HEK293 (cell line): ENCODE measurements around the gene DLGAP4.

Source experiments
- CTCF ChIA-PET: fragments of 350-600 bp; formaldehyde crosslinking; extraction: SDS; loops from one replicate; lab custom pipeline; 2021; ENCODE audit warnings: antibody characterized with exemption; lab: Yijun Ruan, JAX
- POLR2A ChIA-PET: fragments of 300-600 bp; formaldehyde crosslinking; extraction: SDS; loops from one replicate; lab custom pipeline; 2020; ENCODE audit warnings: antibody characterized with exemption, inconsistent platforms; lab: Yijun Ruan, JAX
- H3K27ac ChIP-seq: fragments of 200-500 bp; sonication (Bioruptor generic); 2 replicates; pipeline ENCODE4 v1.5.1; 2014; ENCODE audit warnings: low read depth, low read length, control low read depth, inconsistent platforms; ENCODE audit errors: extremely low read depth
- H3K36me3 ChIP-seq, 2 experiments: fragments of 200-500 bp in 1 of 2; sonication (Bioruptor generic) in 1 of 2; 1 replicate in 1 of 2; 2 replicates in 1 of 2; pipeline ENCODE4 v1.5.1; 2014 to 2017; ENCODE audit warnings: inconsistent platforms in 2 of 2, low read length in 2 of 2; ENCODE audit not compliant: control insufficient read depth in 2 of 2, insufficient read depth in 1 of 2
- H3K4me1 ChIP-seq: fragments of 200-500 bp; sonication (Bioruptor generic); 2 replicates; pipeline ENCODE4 v1.5.1; 2014; ENCODE audit warnings: mild to moderate bottlenecking, low read length, inconsistent platforms; ENCODE audit not compliant: control insufficient read depth, insufficient read depth
- H3K4me3 ChIP-seq: 2 replicates; pipeline ENCODE4 v1.5.1; 2011; ENCODE audit warnings: low read depth, mild to moderate bottlenecking, control low read depth, low read length, moderate library complexity
- H3K9me3 ChIP-seq: fragments of 200-500 bp; sonication (Bioruptor generic); 2 replicates; pipeline ENCODE4 v1.5.1; 2014; ENCODE audit warnings: low read depth, low read length, inconsistent platforms; ENCODE audit not compliant: control insufficient read depth, insufficient read depth
- MYNN ChIP-seq: fragments of 450-650 bp; formaldehyde crosslinking; IDR thresholded peaks from 2 replicates; pipeline ENCODE4 v1.5.1; 2016; ENCODE audit warnings: missing biosample characterization, missing genetic modification characterization, borderline replicate concordance
- RBAK ChIP-seq: fragments of 450-650 bp; formaldehyde crosslinking; IDR thresholded peaks from 2 replicates; pipeline ENCODE4 v1.5.1; 2016; ENCODE audit warnings: missing biosample characterization, missing genetic modification characterization
- SP7 ChIP-seq: fragments of 450-650 bp; formaldehyde crosslinking; IDR thresholded peaks from 2 replicates; pipeline ENCODE4 v1.5.1; 2016; ENCODE audit warnings: missing biosample characterization, missing genetic modification characterization
- ZNF2 ChIP-seq: fragments of 450-650 bp; formaldehyde crosslinking; IDR thresholded peaks from 2 replicates; pipeline ENCODE4 v1.5.1; 2016; ENCODE audit warnings: missing biosample characterization, missing genetic modification characterization
- ZNF354C ChIP-seq: fragments of 450-650 bp; formaldehyde crosslinking; IDR thresholded peaks from 2 replicates; pipeline ENCODE4 v1.5.1; 2016; ENCODE audit warnings: missing biosample characterization, missing genetic modification characterization, low read depth, borderline replicate concordance
- ZNF366 ChIP-seq: fragments of 450-650 bp; formaldehyde crosslinking; conservative IDR thresholded peaks from 2 replicates; pipeline ENCODE4 v1.5.1; 2016; ENCODE audit warnings: missing biosample characterization, missing genetic modification characterization
- ZNF529 ChIP-seq: fragments of 450-650 bp; formaldehyde crosslinking; IDR thresholded peaks from 2 replicates; pipeline ENCODE4 v1.5.1; 2017; ENCODE audit warnings: missing genetic modification characterization, missing biosample characterization; ENCODE audit not compliant: insufficient replicate concordance
- ZNF629 ChIP-seq: fragments of 450-650 bp; formaldehyde crosslinking; IDR thresholded peaks from 2 replicates; pipeline ENCODE4 v1.5.1; 2017; ENCODE audit warnings: missing biosample characterization, missing genetic modification characterization
- ZNF654 ChIP-seq: fragments of 450-650 bp; formaldehyde crosslinking; IDR thresholded peaks from 2 replicates; pipeline ENCODE4 v1.5.1; 2016; ENCODE audit warnings: low read depth, missing biosample characterization, missing genetic modification characterization
- ZNF747 ChIP-seq: fragments of 450-650 bp; formaldehyde crosslinking; IDR thresholded peaks from 2 replicates; pipeline ENCODE4 v1.5.1; 2016; ENCODE audit warnings: missing biosample characterization, missing genetic modification characterization
- ZSCAN30 ChIP-seq: fragments of 450-650 bp; IDR thresholded peaks from 2 replicates; pipeline ENCODE4 v1.5.1; 2018; ENCODE audit warnings: missing biosample characterization, mild to moderate bottlenecking, missing genetic modification characterization, moderate library complexity
- TF ChIP-seq, protein P1 (sequence below): fragments of 450-650 bp; formaldehyde crosslinking; IDR thresholded peaks from 2 replicates; pipeline ENCODE4 v1.5.1; 2016; ENCODE audit warnings: missing biosample characterization, missing genetic modification characterization, borderline replicate concordance
- TF ChIP-seq, protein P2 (sequence below): fragments of 450-650 bp; formaldehyde crosslinking; IDR thresholded peaks from 2 replicates; pipeline ENCODE4 v1.5.1; 2016; ENCODE audit warnings: missing biosample characterization, missing genetic modification characterization
- TF ChIP-seq, protein P3 (sequence below): fragments of 450-650 bp; formaldehyde crosslinking; IDR thresholded peaks from 2 replicates; pipeline ENCODE4 v1.5.1; 2017; ENCODE audit warnings: missing biosample characterization, missing genetic modification characterization
- TF ChIP-seq, protein P4 (sequence below): fragments of 450-650 bp; formaldehyde crosslinking; IDR thresholded peaks from 2 replicates; pipeline ENCODE4 v1.5.1; 2016; ENCODE audit warnings: missing biosample characterization, missing genetic modification characterization, borderline replicate concordance

The DLGAP4 gene

GRCh38 chr20:36306553-36307411 lies 643 bp downstream of the DLGAP4 start (continued):
- TF ChIP-seq ZSCAN30 (tag by site-specific recombination) (no peak), ZNF654 (no peak)
- TF ChIP-seq, protein P1, sequence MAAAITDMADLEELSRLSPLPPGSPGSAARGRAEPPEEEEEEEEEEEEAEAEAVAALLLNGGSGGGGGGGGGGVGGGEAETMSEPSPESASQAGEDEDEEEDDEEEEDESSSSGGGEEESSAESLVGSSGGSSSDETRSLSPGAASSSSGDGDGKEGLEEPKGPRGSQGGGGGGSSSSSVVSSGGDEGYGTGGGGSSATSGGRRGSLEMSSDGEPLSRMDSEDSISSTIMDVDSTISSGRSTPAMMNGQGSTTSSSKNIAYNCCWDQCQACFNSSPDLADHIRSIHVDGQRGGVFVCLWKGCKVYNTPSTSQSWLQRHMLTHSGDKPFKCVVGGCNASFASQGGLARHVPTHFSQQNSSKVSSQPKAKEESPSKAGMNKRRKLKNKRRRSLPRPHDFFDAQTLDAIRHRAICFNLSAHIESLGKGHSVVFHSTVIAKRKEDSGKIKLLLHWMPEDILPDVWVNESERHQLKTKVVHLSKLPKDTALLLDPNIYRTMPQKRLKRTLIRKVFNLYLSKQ (tag by site-specific recombination) = no peak

DNA sequence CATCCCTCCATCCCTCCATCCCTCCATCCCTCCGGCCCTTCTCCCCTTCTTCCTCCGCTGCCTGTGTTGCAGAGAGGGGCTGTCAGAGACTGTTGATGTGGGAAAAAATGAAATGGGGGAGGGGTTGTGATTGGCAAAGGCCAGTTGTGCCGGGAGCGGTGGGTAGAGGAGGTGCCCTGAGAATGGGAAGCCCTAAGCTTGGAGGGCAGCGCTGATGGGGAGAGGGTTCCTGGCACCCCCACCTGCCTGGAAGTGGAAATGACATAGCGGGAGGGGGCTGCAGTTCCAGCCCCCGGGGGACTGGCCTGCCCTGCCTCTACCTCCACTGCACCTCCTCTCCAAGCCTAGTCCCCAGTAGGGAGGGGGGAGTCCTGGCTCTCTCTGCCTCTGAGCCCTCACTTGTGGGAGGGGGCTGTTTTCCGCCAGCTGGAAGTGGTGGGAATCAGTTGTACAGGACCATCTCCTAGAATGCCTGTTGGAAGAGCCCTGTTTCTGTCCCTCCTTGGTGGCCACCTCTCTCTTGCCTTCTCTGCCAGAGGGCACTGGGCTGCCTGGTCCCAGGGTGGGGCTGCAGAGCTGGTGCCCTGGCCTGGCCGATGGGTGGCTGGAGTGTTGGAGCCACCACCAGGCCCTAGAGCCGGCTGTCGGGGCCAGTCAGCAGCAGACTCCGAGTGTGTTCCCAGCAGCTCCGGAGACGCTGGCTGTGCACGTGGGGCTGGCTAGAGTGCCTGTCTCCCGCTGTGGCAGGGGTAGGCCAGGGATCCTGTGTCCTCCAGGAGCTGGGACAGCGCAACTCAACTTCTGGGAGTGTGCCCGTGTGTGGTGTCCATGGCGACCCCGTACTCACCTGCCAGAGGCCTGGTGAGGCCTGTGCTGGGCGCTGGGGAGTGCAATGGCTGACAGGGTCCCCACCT lies 1.5 kb downstream of the DLGAP4 start:
- no peaks in the 10 kb centered on the region for H3K9me3 ChIP-seq
- no peak for TF ChIP-seq SP7 (tag by site-specific recombination)
- TF ChIP-seq ZNF2 (tag by site-specific recombination) = no peak
- TF ChIP-seq, protein P2, sequence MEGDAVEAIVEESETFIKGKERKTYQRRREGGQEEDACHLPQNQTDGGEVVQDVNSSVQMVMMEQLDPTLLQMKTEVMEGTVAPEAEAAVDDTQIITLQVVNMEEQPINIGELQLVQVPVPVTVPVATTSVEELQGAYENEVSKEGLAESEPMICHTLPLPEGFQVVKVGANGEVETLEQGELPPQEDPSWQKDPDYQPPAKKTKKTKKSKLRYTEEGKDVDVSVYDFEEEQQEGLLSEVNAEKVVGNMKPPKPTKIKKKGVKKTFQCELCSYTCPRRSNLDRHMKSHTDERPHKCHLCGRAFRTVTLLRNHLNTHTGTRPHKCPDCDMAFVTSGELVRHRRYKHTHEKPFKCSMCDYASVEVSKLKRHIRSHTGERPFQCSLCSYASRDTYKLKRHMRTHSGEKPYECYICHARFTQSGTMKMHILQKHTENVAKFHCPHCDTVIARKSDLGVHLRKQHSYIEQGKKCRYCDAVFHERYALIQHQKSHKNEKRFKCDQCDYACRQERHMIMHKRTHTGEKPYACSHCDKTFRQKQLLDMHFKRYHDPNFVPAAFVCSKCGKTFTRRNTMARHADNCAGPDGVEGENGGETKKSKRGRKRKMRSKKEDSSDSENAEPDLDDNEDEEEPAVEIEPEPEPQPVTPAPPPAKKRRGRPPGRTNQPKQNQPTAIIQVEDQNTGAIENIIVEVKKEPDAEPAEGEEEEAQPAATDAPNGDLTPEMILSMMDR = no peak
- no peak for TF ChIP-seq ZNF529 (tag by site-specific recombination)
- TF ChIP-seq, protein P3, sequence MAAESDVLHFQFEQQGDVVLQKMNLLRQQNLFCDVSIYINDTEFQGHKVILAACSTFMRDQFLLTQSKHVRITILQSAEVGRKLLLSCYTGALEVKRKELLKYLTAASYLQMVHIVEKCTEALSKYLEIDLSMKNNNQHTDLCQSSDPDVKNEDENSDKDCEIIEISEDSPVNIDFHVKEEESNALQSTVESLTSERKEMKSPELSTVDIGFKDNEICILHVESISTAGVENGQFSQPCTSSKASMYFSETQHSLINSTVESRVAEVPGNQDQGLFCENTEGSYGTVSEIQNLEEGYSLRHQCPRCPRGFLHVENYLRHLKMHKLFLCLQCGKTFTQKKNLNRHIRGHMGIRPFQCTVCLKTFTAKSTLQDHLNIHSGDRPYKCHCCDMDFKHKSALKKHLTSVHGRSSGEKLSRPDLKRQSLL (tag by site-specific recombination) = peak; percentile 35; the same call in 1 of the 2 replicates
- TF ChIP-seq MYNN (tag by site-specific recombination) = no peak
- TF ChIP-seq, protein P4, sequence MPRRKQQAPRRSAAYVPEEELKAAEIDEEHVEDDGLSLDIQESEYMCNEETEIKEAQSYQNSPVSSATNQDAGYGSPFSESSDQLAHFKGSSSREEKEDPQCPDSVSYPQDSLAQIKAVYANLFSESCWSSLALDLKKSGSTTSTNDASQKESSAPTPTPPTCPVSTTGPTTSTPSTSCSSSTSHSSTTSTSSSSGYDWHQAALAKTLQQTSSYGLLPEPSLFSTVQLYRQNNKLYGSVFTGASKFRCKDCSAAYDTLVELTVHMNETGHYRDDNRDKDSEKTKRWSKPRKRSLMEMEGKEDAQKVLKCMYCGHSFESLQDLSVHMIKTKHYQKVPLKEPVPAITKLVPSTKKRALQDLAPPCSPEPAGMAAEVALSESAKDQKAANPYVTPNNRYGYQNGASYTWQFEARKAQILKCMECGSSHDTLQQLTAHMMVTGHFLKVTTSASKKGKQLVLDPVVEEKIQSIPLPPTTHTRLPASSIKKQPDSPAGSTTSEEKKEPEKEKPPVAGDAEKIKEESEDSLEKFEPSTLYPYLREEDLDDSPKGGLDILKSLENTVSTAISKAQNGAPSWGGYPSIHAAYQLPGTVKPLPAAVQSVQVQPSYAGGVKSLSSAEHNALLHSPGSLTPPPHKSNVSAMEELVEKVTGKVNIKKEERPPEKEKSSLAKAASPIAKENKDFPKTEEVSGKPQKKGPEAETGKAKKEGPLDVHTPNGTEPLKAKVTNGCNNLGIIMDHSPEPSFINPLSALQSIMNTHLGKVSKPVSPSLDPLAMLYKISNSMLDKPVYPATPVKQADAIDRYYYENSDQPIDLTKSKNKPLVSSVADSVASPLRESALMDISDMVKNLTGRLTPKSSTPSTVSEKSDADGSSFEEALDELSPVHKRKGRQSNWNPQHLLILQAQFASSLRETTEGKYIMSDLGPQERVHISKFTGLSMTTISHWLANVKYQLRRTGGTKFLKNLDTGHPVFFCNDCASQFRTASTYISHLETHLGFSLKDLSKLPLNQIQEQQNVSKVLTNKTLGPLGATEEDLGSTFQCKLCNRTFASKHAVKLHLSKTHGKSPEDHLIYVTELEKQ (tag by site-specific recombination) = no peak
- TF ChIP-seq ZNF366 (tag by site-specific recombination) = peak; percentile 8
- TF ChIP-seq ZNF747 (tag by site-specific recombination) = no peak
- no peak for TF ChIP-seq ZNF354C (tag by site-specific recombination)
- TF ChIP-seq ZNF629 = no peak
- no peak for TF ChIP-seq RBAK (tag by site-specific recombination)
- TF ChIP-seq, all 188 proteins: peak for 2
- Histone ChIP-seq H3K36me3 (no peaks in the 10 kb centered on the region), H3K4me1 (no peaks in the 10 kb centered on the region), H3K4me3 (no peak overlapping the region), H3K27ac (no peak overlapping the region)
- POLR2A ChIA-PET = no interaction called here
- CTCF ChIA-PET = interaction anchor here (0.5 to 0.6 kb wide), 3 partner anchors 91 to 251 kb away, joined by 3 read pairs; no protein-coding TSS in a partner anchor
